GM19025 (cell line): ENCODE measurements around the gene REV1.
A peak's percentile ranks its signal among the peaks of the same experiment; 100 is the strongest.

ENCODE experiments used
- ATAC-seq: cut with Tn5 transposase; IDR thresholded peaks from one replicate; pipeline ENCODE4 v1.9.1; 2021; ENCODE audit warnings: mild to moderate bottlenecking, low read depth, moderate library complexity; ENCODE audit not compliant: unreplicated experiment

REV1 gene

GRCh38 chr2:99404797-99405669, 84.8 kb downstream of the REV1 start:
- no peak for ATAC-seq

- ATAC-seq, result no peak
Observed at GRCh38 chr2:99404039-99404796, 85.6 kb downstream of the REV1 start.

GRCh38 chr2:99403524-99403923, 86.3 kb downstream of the REV1 start:
- no peak for ATAC-seq

- ATAC-seq, result no peak
Observed at GRCh38 chr2:99403084-99403483, 86.7 kb downstream of the REV1 start.

- no peak for ATAC-seq
Observed at GRCh38 chr2:99401841-99402240, 88.0 kb downstream of the REV1 start.

- ATAC-seq, result no peak
Observed at GRCh38 chr2:99399795-99400194, 90.0 kb downstream of the REV1 start.

- ATAC-seq, result no peak
Observed at GRCh38 chr2:99399063-99399462, 90.8 kb downstream of the REV1 start.

GRCh38 chr2:99398303-99398702, 91.5 kb downstream of the REV1 start:
- no peak for ATAC-seq

GRCh38 chr2:99397266-99397920, 92.4 kb downstream of the REV1 start:
- ATAC-seq, result no peak

GRCh38 chr2:99395589-99396130, 94.2 kb downstream of the REV1 start:
- no peak for ATAC-seq

- no peak for ATAC-seq
Observed at GRCh38 chr2:99389946-99390345, 99.9 kb downstream of the REV1 start.

- ATAC-seq, result no peak
Observed at GRCh38 chr2:99389371-99389770, 100.4 kb downstream of the REV1 start.

- ATAC-seq, result no peak
Observed at GRCh38 chr2:99388892-99389291, 100.9 kb downstream of the REV1 start.

GRCh38 chr2:99386011-99386410, 103.8 kb downstream of the REV1 start:
- ATAC-seq, result no peak

- no peak for ATAC-seq
Observed at GRCh38 chr2:99382143-99382542, 107.7 kb downstream of the REV1 start.

- ATAC-seq, result peak; percentile 58
Observed at GRCh38 chr2:99380376-99381010, 109.3 kb downstream of the REV1 start.

GRCh38 chr2:99377879-99378278, 111.9 kb downstream of the REV1 start:
- no peak for ATAC-seq

- ATAC-seq, result no peak
Observed at GRCh38 chr2:99376254-99376864, 113.5 kb downstream of the REV1 start.

- ATAC-seq, result no peak
Observed at GRCh38 chr2:99374747-99375146, 115.1 kb downstream of the REV1 start.

GRCh38 chr2:99373144-99373543, 116.7 kb downstream of the REV1 start:
- no peak for ATAC-seq
